ENCODE data around the gene CADM1.

Gene CADM1

GRCh38 chr11:115444542-115444941, 59.7 kb downstream of the CADM1 start:
- no peak for DNase-seq

DNA sequence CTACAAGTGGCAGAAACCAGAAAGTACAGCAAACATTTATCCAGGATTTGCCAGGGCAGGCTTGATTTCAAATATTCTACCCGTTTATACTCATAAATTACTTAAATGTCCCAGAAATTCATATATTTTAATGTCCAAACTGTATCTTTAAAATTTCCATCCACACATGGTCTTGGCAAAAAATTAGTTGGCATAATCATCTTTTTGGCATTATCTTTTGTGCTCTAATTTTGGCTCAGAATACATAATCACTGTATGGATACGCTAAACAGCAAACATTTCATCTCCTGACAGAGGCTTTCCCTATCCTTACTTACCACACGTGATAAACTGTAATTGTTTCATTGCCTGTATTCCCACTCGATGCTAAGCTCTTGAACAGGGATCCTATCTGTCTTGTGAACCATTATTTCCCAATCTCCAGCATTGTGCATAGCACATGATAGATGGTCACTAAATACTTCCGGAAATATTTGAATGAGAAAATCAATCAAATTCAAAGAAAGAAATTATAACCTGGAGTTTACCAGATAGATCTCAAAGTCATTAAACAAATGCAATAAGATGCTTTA, 64.2 kb downstream of the CADM1 start:
- DNase-seq: no peak

- peak; percentile 75 for DNase-seq
Observed at GRCh38 chr11:115439385-115439784, 64.8 kb downstream of the CADM1 start.

DNA sequence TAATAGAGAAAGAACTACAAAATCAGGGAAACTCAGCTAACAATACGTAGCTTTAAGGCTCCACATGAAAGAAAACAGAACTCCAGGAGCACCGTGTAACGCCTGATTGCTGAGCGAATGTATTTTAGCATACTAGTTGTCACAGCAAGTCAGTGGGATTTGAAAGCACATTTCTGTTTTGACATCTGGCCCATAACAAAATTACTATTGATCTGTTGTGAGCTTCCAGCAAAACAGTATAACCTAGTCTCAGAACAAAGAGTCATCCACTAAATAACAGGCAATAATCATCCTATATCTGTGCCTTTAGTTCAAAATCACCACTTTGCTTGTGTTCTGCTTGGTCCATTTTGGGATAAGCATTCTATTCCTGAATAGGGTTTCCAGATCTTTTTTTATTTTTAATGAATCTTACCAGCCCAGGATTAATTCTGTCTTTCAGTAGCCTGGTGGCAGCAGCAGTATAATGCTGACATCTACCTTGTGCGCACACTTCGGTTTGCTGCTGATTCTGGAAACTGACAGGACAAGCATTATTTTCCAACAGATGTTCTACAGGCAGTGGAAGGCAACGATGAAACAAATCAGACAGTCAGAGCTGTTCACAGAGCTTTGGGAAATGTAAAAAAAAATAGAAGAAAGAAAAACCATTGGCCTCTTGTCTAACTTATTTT, 66.2 kb downstream of the CADM1 start:
- DNase-seq: no peak

GRCh38 chr11:115430345-115430744, 73.9 kb downstream of the CADM1 start:
- DNase-seq: peak; percentile 21

DNA sequence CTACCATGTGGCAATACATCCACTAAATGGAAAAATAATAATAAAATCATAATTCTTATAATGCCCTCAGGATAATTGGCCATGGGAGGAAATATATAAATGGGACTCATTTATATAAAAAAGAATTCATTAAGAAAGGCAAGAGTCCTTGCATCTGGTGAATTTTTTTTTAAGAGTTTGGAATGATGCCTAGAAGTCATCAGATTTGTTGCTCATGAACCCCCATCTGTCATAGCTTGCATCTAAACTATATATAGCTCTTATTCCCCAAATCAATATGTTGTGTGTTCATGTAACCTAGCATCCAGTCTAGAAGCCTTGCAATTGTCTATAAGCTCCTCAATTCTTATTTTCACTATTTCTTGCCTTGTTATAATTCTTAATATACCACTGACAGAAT, 75.9 kb downstream of the CADM1 start:
- no peak for DNase-seq

DNA sequence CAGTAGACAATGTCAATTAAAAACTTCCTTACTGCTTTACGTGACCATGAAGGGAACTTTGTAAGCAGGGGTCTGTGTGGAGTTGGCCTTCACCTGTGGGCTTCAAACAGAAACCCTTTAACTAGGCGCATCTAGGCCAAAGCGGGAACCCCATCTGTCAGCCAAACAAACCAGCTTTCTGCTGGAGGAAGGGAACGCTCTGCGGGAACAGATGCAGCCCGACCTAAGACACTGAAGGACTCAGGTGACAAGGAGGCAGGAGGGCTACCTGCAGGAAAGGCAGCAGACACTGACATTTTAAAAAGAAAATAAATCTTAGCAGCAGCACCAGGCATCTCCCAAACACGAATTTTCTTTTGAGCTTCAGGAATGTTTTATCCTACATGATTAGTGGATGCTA, 78.4 kb downstream of the CADM1 start:
- no peak for DNase-seq

DNA sequence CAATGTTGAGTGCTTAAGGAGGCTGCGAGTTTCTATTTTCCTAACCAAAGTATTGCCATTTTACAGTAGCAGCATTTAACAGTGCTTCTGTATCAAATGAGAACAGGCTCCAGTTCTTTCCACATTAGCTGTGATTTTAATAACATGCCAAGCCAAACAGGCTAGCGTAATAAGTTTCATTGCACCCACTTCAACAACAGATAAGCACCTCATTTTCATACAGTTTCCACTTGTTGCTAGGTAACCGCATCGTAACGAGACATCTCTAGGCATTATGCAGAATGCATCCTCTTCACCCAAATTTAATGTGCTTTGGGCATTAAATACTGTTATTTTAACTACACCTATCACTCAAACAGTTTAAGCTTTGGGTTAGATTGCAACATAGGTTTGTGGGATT, 79.0 kb downstream of the CADM1 start:
- DNase-seq: peak; percentile 80

GRCh38 chr11:115423728-115424459, 80.3 kb downstream of the CADM1 start:
- peak; percentile 77 for DNase-seq

- no peak for DNase-seq
Observed at GRCh38 chr11:115421992-115422689, 82.1 kb downstream of the CADM1 start.

GRCh38 chr11:115421352-115421991, 82.7 kb downstream of the CADM1 start:
- DNase-seq: no peak

DNA sequence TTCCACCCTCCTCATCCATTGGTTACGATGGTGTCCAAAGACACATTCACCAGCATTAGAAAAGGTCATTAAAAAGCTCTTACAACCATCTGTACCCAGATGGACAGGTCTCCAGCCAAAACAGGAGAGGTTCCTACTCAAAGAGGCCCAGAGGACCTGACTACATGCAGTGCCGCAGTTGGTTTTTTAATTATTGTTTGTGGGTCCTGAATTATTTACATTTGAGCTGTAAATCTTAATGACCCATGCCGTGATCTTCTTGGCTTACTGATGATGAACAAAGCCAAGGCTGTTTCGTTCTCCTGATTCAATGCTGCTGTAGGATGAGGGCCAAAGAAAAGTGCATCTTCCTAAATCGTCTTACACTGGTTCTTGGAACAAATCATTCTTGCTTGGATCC, 83.7 kb downstream of the CADM1 start:
- DNase-seq: peak; percentile 98

DNA sequence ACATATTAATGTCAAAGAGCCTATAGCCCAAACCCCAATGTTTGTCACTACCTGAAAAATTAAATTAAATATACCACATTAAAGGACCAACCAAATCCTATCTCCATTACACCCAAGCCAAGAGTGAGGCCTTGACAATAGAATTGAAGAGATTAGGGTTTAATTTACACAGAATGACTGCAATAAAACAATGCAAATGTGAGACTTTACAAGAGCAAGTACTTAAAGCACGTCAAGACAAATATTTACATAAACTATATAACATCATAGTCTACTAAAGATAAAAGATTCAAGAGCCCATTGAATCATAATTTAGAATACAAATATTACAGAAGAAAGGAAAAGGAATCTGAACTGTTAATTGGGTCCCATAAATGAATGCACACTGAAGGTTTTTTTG, 85.6 kb downstream of the CADM1 start:
- peak; percentile 62 for DNase-seq

DNA sequence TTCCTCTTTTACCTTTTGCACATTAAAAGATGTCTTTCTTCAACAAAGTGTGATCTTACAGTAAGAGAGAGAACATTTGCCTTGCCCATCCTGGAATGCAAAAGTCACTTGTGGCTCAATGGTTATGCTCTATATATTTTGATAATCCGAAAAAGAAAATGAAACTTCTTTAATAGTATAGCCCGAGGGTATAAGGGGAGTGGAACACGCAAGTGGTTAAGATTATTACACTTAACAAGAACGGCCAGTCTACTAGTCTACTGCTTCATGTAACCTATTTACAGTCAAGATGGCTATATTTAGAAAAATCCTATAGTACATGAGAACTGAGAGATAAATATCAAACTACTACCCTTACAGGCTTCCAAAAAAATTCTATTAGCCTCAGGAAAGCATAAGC, 86.1 kb downstream of the CADM1 start:
- DNase-seq: no peak

DNA sequence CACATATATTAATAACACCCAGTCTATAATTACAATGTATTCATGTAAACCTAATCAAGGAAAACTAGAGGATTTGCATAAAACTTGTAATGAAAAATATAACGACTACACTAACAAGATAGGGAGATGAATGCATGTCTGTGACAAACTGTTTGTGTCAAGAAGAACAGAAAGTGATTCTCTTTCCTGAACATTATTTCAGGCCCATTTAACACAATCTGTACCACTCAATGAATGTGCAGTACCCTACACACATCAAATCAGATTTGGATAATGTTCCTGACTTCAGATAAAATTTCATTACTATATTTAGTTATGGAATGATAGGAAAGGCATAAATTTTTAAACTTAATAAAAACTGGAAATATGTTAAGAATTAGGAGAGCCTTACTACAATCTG, 93.1 kb downstream of the CADM1 start:
- DNase-seq: no peak

GRCh38 chr11:115409691-115410220, 94.5 kb downstream of the CADM1 start:
- DNase-seq: peak; percentile 99

DNA sequence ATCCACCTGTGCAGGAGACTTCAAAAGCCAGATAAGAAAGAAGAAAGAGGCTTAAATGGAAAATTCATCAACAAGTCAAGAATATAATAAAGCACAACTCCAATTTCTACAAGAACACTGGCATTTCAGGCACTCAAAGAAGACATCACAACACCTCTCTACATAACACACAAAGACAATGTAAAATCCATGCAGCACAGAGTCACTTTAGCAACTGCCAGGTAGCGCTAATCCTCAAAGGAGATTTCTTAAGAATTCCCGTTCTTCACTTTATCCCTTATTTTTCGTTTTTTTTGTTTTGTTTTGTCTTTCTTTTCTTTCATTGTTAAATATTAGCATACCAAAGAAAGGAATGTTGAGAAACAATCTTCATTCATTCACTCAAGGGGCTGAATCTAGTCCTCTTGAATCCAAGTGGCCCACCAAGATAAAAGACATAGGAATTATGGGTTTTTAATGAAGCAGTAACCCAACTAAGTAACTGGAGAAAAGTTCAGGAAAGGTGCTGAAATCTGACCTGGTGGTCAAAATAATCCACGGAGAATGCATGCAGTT, 95.0 kb downstream of the CADM1 start:
- DNase-seq: no peak

DNA sequence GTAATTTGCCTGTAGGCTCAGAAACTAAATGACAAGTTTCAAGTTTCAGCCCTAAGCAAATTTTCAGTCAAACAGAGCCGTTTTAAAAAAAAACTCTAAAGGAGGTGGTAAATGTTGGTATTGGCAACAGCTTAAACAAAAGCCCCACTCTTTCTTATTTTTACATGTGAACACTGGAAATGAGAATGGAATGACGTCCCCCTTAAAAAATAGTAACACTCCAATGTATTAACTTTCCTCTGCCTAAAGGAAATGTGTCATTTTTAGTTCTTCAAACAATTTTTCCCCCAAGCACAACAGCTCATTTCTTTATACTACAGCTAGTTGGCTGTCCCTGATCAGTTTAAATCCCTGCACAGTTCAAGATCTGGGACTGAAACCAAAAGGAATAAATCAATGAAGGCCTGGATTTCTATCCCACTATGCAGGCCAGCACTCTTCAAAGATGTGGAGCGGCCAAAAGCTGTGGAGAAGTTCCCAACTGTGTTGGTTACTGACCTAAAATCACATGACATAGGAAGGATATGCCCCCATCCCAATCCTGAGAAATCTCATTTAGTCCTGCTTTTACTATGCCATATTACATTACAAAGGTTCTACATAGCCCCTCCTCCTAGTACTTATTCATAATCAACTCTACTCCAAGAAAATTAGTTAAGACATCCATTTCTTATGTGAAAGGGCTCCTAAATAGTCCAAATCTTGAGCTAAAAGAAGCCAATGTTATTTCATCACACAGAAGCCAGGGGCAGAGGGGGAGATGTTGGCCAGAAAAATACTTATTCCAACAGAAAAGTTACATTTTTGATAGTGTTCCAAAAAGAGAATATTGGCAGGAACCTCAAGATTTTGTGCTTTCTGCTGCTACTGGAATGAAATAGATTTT, 95.9 kb downstream of the CADM1 start:
- peak; percentile 64 for DNase-seq

DNA sequence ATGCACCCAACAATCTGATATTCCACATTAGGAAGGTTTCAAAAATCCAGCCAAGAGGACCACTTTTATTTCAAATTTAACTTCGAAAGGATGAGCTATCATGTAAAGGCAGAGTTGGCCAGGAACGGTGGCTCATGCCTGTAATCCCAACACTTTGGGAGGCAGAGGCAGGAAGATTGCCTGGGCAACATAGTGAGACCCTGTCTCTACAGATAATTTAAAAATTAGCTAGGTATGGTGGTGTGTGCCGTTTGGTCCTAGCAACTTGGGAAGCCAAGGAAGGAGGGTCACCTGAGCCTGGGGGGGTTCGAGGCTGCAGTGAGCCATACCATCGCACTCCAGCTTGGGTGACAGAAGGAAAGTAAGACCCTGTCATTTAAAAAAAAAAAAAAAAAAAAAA, 96.7 kb downstream of the CADM1 start:
- no peak for DNase-seq

GRCh38 chr11:115406404-115406803, 97.8 kb downstream of the CADM1 start:
- DNase-seq: no peak

DNA sequence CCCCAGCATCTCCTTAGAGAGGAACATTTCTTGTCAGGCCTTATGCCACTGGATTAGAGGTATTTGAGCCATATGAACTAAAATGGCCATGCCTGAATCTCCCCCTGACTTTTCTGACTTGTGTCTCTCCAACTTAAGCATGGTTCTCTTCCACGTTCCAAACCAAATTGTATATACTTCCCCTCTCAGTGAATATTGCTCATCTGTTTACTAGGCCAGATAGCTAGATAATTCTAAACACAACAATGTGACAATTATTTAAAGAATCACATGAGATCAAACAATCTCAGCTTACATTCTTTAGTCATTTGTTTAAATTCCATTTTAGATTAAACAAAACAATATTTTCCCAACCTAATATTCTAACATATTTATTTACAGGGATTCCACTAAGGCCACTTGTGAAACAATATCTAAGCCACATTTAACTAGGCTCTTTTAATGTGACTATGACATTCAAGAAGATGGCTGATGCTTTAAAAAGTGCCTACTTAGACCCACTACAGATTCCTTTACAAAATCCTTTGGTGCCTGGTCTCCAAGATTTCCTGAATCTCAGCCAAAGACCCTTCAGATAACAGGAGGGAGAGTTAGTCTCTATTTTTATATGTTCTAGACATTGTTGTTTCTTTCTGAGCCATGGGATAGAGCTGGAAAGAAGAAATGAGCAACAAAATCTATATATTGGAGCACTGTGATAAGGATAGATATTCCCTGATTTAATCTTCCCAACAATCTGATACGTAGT, 105.7 kb downstream of the CADM1 start:
- no peak for DNase-seq

All from NCI-H526 treated with DMSO at 0.1 percent for 48 hours (cell line).